HCT116 (cell line): Measurements from ENCODE around the gene SH3PXD2A. TPM values are rescaled to one million over a fixed set of nuclear protein-coding genes. Genes with fewer than 3 reads are reported as not detected.

Experiments
- ATAC-seq: fragments of 200-7000 bp; cut with Tn5 transposase; 2 replicates; pipeline ENCODE4 v1.9.1; 2020; ENCODE audit warnings: mild to moderate bottlenecking, moderate library complexity
- BruUV-seq: library from RNA; stranded (reverse); fragments of 400-500 nt; replicated peaks from 2 replicates; lab custom pipeline; 2021; lab: Mats Ljungman, UMichigan
- CTCF ChIA-PET: fragments of 300-600 bp; sonication (Branson Sonifier 250); formaldehyde crosslinking; loops from one replicate; lab custom pipeline; 2021; ENCODE audit warnings: antibody characterized with exemption; lab: Charles Lee
- POLR2A ChIA-PET: fragments of 300-600, 350-600 bp; sonication (Branson Sonifier 250); formaldehyde crosslinking; loops from one replicate; lab custom pipeline; 2021; ENCODE audit warnings: antibody characterized with exemption; lab: Charles Lee
- RAD21 ChIA-PET, 2 experiments: fragments of 300-600 bp; sonication (Branson Sonifier 250); formaldehyde crosslinking; loops; one replicate each; lab custom pipeline; 2023; ENCODE audit warnings: low total read pairs in 2 of 2; ENCODE audit not compliant: uncharacterized antibody in 2 of 2, unreplicated experiment in 2 of 2, low non-redundant PET in 1 of 2; lab: Charles Lee
- DNase-seq: peaks from one replicate; pipeline ENCODE4 v3.0.0-alpha.2; 2010; ENCODE audit warnings: low read depth, low spot score
- H2AFZ ChIP-seq: fragments of 200-600 bp; shearing (Covaris generic), sonication (generic); 2 replicates; pipeline ENCODE4 v1.6.1; 2017; ENCODE audit warnings: low read depth, mixed run types, mixed read lengths, antibody characterized with exemption, low read length; ENCODE audit not compliant: poor library complexity, severe bottlenecking
- H3K27ac ChIP-seq: 2 replicates; pipeline ENCODE4 v1.5.1; 2012; ENCODE audit warnings: low read depth, low read length
- H3K27me3 ChIP-seq: fragments of 200-600 bp; sonication (generic); 2 replicates; pipeline ENCODE4 v1.6.1; 2016; ENCODE audit warnings: mixed run types, low read length, mixed read lengths; ENCODE audit not compliant: insufficient read depth
- H3K36me3 ChIP-seq, 2 experiments: fragments of 200-500 bp in 1 of 2; fragments of 200-600 bp in 1 of 2; sonication (Bioruptor generic) in 1 of 2; sonication (generic) in 1 of 2; 2 replicates each; pipeline versions ENCODE4 v1.5.1 to v1.6.1; 2014 to 2016; ENCODE audit warnings: low read length in 2 of 2, inconsistent platforms in 1 of 2, mixed read lengths in 1 of 2, mixed run types in 1 of 2; ENCODE audit not compliant: insufficient read depth in 2 of 2, control insufficient read depth in 1 of 2
- H3K4me1 ChIP-seq, 2 experiments: fragments of 200-600 bp in 1 of 2; sonication (generic) in 1 of 2; 2 replicates each; pipeline versions ENCODE4 v1.5.1 to v1.6.1; 2012 to 2017; ENCODE audit warnings: low read length in 2 of 2, inconsistent platforms in 1 of 2, mild to moderate bottlenecking in 1 of 2, mixed read lengths in 1 of 2, mixed run types in 1 of 2, moderate library complexity in 1 of 2; ENCODE audit not compliant: insufficient read depth in 2 of 2, control insufficient read depth in 1 of 2
- H3K4me2 ChIP-seq: fragments of 200-600 bp; sonication (generic); 2 replicates; pipeline ENCODE4 v1.6.1; 2017; ENCODE audit warnings: mixed run types, low read length, mixed read lengths
- H3K4me3 ChIP-seq, 2 experiments: fragments of 200-600 bp in 1 of 2; sonication (generic) in 1 of 2; replicated peaks in 1 of 2; 2 replicates each; pipeline ENCODE4 v1.5.1; 2011 to 2016; ENCODE audit warnings: low read length in 2 of 2, control low read depth in 1 of 2, low read depth in 1 of 2, mild to moderate bottlenecking in 1 of 2, mixed read lengths in 1 of 2, mixed run types in 1 of 2
- H3K79me2 ChIP-seq: fragments of 200-600 bp; sonication (generic); 2 replicates; pipeline ENCODE4 v1.6.1; 2017; ENCODE audit warnings: mild to moderate bottlenecking, mixed run types, low read length, moderate library complexity, mixed read lengths; ENCODE audit not compliant: insufficient read depth
- H3K9ac ChIP-seq: fragments of 200-600 bp; sonication (generic); 2 replicates; pipeline ENCODE4 v1.6.1; 2016; ENCODE audit warnings: low read length, mixed read lengths
- H3K9me2 ChIP-seq: fragments of 200-600 bp; sonication (generic), shearing (Covaris generic); 2 replicates; pipeline ENCODE4 v1.6.1; 2017; ENCODE audit warnings: mixed run types, mild to moderate bottlenecking, moderate library complexity; ENCODE audit not compliant: insufficient read depth
- H3K9me3 ChIP-seq, 2 experiments: fragments of 200-500 bp in 1 of 2; fragments of 200-600 bp in 1 of 2; sonication (Bioruptor generic) in 1 of 2; sonication (generic) in 1 of 2; 2 replicates each; pipeline ENCODE4 v1.6.1; 2014 to 2017; ENCODE audit warnings: low read length in 2 of 2, mixed read lengths in 2 of 2, inconsistent platforms in 1 of 2, low read depth in 1 of 2, mild to moderate bottlenecking in 1 of 2, mixed run types in 1 of 2, moderate library complexity in 1 of 2; ENCODE audit not compliant: control insufficient read depth in 1 of 2, insufficient read depth in 1 of 2
- H4K20me1 ChIP-seq: fragments of 200-600 bp; sonication (generic), shearing (Covaris generic); 2 replicates; pipeline ENCODE4 v1.6.1; 2017; ENCODE audit warnings: mixed run types, mild to moderate bottlenecking, moderate library complexity; ENCODE audit not compliant: insufficient read depth
- CEBPB ChIP-seq: IDR thresholded peaks from 2 replicates; pipeline ENCODE4 v1.6.1; 2012; ENCODE audit warnings: low read depth
- ELF1 ChIP-seq: IDR thresholded peaks from 2 replicates; pipeline ENCODE4 v1.6.1; 2012; ENCODE audit warnings: low read depth, borderline replicate concordance
- EZH2 ChIP-seq: fragments of 200-600 bp; sonication (generic); IDR thresholded peaks from 2 replicates; pipeline ENCODE4 v1.6.1; 2017; ENCODE audit warnings: antibody characterized with exemption, mixed run types
- POLR2A ChIP-seq: IDR thresholded peaks from 2 replicates; pipeline ENCODE4 v1.7.0; 2011; ENCODE audit warnings: borderline replicate concordance; ENCODE audit not compliant: insufficient read depth, insufficient read length; ENCODE audit errors: extremely low read depth
- RAD21 ChIP-seq: IDR thresholded peaks from 2 replicates; pipeline ENCODE4 v1.6.1; 2012; ENCODE audit warnings: low read depth, mild to moderate bottlenecking
- SP1 ChIP-seq: IDR thresholded peaks from 2 replicates; pipeline ENCODE4 v1.6.1; 2012; ENCODE audit warnings: low read depth
- SRF ChIP-seq: IDR thresholded peaks from 2 replicates; pipeline ENCODE4 v1.6.1; 2012; ENCODE audit warnings: low read depth
- ZFX ChIP-seq: fragments of 450-650 bp; IDR thresholded peaks from 2 replicates; pipeline ENCODE4 v1.6.1; 2017
- intact Hi-C: fragments of 100-400 bp; cut with micrococcal nuclease; formaldehyde crosslinking; loops from 2 replicates; pipeline ENCODE4 v1.10.0; 2022
- total RNA-seq: library from RNA; stranded (reverse); gene quantifications from one replicate; pipeline ENCODE4 v1.2.1, GENCODE V29; 2021; ENCODE audit not compliant: unreplicated experiment
- TF ChIP-seq, protein P1 (sequence below): IDR thresholded peaks from 2 replicates; pipeline ENCODE4 v1.6.1; 2012; ENCODE audit warnings: low read depth
- TF ChIP-seq, protein P2 (sequence below): IDR thresholded peaks from 2 replicates; pipeline ENCODE4 v1.6.1; 2011; ENCODE audit warnings: mild to moderate bottlenecking, low read length, moderate library complexity; ENCODE audit not compliant: insufficient replicate concordance; ENCODE audit errors: extremely low read depth

SH3PXD2A gene
- total RNA-seq, 1 experiment from 2014 or later: 8.7 TPM

DNA sequence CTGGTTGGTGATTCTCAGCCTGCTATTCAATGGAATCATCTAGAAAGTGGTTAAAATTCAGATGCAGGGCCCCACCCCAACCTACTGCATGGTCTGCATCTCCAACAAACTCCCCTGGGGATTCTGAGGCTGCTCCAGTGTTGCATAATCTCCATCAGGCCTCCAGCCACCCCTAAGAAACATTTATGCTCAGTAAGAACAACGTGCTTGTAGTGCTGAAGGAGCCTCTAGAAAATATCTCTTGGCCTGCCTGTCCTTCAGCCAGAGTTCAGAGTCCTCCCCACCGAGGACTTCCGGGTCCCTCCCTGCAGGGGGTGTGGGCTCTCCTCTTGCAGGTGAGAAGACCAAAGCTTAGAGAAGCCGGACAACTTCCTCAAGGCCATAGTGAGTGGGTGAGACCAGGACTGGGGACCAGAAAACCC lies 159.8 kb downstream of the SH3PXD2A start:
- H3K9ac ChIP-seq: no peak overlapping the region
- ChIA-PET RAD21 (interaction anchor here in 1 of 2 experiments (0.9 kb wide), 1 partner anchor 580 kb away, joined by 3 read pairs; no protein-coding TSS in a partner anchor), CTCF (interaction anchor here (1.4 to 1.6 kb wide), 3 partner anchors 9 to 12 kb away, joined by 6 to 10 read pairs (median 8); no protein-coding TSS in a partner anchor), POLR2A (no interaction called here)
- peak overlapping the region; percentile 67 for H3K4me2 ChIP-seq
- no TSS peak for BruUV-seq
- no peak overlapping the region for H3K4me3 ChIP-seq
- TF ChIP-seq POLR2A: no peak
- intact Hi-C loops: no loop called here
- H3K9me2 ChIP-seq: no peaks in the 10 kb centered on the region
- DNase-seq (no peak), ATAC-seq (no peak)
- H3K79me2 ChIP-seq: no peaks in the 10 kb centered on the region
- H3K36me3 ChIP-seq: no peaks in the 10 kb centered on the region
- peaks cover 38 to 52% of the 10 kb centered on the region in 2 experiments for H3K4me1 ChIP-seq
- no peaks in the 10 kb centered on the region; the same call in 1 of the 2 replicates for H3K27me3 ChIP-seq
- H3K9me3 ChIP-seq: no peaks in the 10 kb centered on the region
- no peaks in the 10 kb centered on the region for H4K20me1 ChIP-seq
- H3K27ac ChIP-seq: peak overlapping the region; percentile 30; the same call in 1 of the 2 replicates
- no peak overlapping the region for H2AFZ ChIP-seq

- TF ChIP-seq, protein P1, sequence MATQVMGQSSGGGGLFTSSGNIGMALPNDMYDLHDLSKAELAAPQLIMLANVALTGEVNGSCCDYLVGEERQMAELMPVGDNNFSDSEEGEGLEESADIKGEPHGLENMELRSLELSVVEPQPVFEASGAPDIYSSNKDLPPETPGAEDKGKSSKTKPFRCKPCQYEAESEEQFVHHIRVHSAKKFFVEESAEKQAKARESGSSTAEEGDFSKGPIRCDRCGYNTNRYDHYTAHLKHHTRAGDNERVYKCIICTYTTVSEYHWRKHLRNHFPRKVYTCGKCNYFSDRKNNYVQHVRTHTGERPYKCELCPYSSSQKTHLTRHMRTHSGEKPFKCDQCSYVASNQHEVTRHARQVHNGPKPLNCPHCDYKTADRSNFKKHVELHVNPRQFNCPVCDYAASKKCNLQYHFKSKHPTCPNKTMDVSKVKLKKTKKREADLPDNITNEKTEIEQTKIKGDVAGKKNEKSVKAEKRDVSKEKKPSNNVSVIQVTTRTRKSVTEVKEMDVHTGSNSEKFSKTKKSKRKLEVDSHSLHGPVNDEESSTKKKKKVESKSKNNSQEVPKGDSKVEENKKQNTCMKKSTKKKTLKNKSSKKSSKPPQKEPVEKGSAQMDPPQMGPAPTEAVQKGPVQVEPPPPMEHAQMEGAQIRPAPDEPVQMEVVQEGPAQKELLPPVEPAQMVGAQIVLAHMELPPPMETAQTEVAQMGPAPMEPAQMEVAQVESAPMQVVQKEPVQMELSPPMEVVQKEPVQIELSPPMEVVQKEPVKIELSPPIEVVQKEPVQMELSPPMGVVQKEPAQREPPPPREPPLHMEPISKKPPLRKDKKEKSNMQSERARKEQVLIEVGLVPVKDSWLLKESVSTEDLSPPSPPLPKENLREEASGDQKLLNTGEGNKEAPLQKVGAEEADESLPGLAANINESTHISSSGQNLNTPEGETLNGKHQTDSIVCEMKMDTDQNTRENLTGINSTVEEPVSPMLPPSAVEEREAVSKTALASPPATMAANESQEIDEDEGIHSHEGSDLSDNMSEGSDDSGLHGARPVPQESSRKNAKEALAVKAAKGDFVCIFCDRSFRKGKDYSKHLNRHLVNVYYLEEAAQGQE: no peak
- TF ChIP-seq SRF: no peak
- TF ChIP-seq CEBPB: no peak
- TF ChIP-seq ELF1: no peak
- TF ChIP-seq EZH2: no peak
- TF ChIP-seq, protein P2, sequence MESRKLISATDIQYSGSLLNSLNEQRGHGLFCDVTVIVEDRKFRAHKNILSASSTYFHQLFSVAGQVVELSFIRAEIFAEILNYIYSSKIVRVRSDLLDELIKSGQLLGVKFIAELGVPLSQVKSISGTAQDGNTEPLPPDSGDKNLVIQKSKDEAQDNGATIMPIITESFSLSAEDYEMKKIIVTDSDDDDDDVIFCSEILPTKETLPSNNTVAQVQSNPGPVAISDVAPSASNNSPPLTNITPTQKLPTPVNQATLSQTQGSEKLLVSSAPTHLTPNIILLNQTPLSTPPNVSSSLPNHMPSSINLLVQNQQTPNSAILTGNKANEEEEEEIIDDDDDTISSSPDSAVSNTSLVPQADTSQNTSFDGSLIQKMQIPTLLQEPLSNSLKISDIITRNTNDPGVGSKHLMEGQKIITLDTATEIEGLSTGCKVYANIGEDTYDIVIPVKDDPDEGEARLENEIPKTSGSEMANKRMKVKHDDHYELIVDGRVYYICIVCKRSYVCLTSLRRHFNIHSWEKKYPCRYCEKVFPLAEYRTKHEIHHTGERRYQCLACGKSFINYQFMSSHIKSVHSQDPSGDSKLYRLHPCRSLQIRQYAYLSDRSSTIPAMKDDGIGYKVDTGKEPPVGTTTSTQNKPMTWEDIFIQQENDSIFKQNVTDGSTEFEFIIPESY: no peak
- no peak for TF ChIP-seq ZFX
- no peak for TF ChIP-seq SP1
- no peak for TF ChIP-seq RAD21
- TF ChIP-seq, all 23 proteins: peak for 0
- DNase-seq (no peak), ATAC-seq (no peak)
- peak overlapping the region; percentile 42 to 55 for H3K4me3 ChIP-seq
- no peaks in the 10 kb centered on the region; the same call in 1 of the 2 replicates for H3K27me3 ChIP-seq
- H3K9ac ChIP-seq: no peak overlapping the region; the same call in 1 of the 2 replicates
- peaks cover 41 to 56% of the 10 kb centered on the region in 2 experiments for H3K4me1 ChIP-seq
- no peak overlapping the region for H2AFZ ChIP-seq
- intact Hi-C loops: no loop called here
- ChIA-PET POLR2A (no interaction called here), CTCF (no interaction called here), RAD21 (interaction anchor here in 1 of 2 experiments (0.5 kb wide), 1 partner anchor 563 kb away, joined by 3 read pairs; no protein-coding TSS in a partner anchor)
- H4K20me1 ChIP-seq: no peaks in the 10 kb centered on the region
- no peaks in the 10 kb centered on the region for H3K9me3 ChIP-seq
- no peak overlapping the region for H3K27ac ChIP-seq
- BruUV-seq: no TSS peak
- no peaks in the 10 kb centered on the region for H3K36me3 ChIP-seq
- H3K79me2 ChIP-seq: no peaks in the 10 kb centered on the region
- peak overlapping the region; percentile 95 for H3K4me2 ChIP-seq
- H3K9me2 ChIP-seq: no peaks in the 10 kb centered on the region
Measured at GRCh38 chr10:103693812-103694205, 161.6 kb downstream of the SH3PXD2A start.
